Ascending aorta (tissue), 2 donors: ENCODE results near the gene ABCF2. TPM values are rescaled to one million over a fixed set of nuclear protein-coding genes. Genes with fewer than 3 reads are reported as not detected.

Source experiments
- DNase-seq, 2 donors: peaks; one replicate each; pipeline ENCODE4 v3.0.0-alpha.2; 2019; ENCODE audit warnings: low spot score in 2 of 2
- H3K27ac ChIP-seq, 2 donors: fragments of 200-600 bp; sonication (generic); one replicate each; pipeline ENCODE4 v1.5.1; 2016 to 2017; ENCODE audit warnings: mild to moderate bottlenecking in 1 of 2
- H3K27me3 ChIP-seq: fragments of 200-600 bp; sonication (generic); one replicate; pipeline ENCODE4 v1.5.1; 2017
- H3K36me3 ChIP-seq, 2 donors: fragments of 200-600 bp; sonication (generic); one replicate each; pipeline ENCODE4 v1.5.1; 2016
- H3K4me1 ChIP-seq, 2 donors: fragments of 200-600 bp; sonication (generic); one replicate each; pipeline ENCODE4 v1.5.1; 2016 to 2017; ENCODE audit warnings: mild to moderate bottlenecking in 1 of 2
- H3K4me3 ChIP-seq, 2 donors: fragments of 200-600 bp; sonication (generic); one replicate each; pipeline ENCODE4 v1.5.1; 2016 to 2017; ENCODE audit warnings: mild to moderate bottlenecking in 1 of 2
- H3K9me3 ChIP-seq, 2 donors: fragments of 200-600 bp; sonication (generic); one replicate each; pipeline ENCODE4 v1.5.1; 2016
- intact Hi-C: fragments of 100-400 bp; cut with DNase I; formaldehyde crosslinking; loops from one replicate; pipeline ENCODE4 v1.15.1; 2023
- total RNA-seq: library from RNA; depleted of rRNA; stranded (reverse); fragments of >200 nt; gene quantifications from one replicate; pipeline ENCODE4 v1.1.0, GENCODE V29; 2016
- TF ChIP-seq, protein P1 (sequence below), 3 experiments: fragments of 200-600 bp in 2 of 3; fragments of 450-650 bp in 1 of 3; sonication (generic) in 2 of 3; IDR thresholded peaks; one replicate each; pipeline ENCODE4 v1.5.1; 2016 to 2019; ENCODE audit warnings: antibody characterized with exemption in 3 of 3, mild to moderate bottlenecking in 1 of 3, moderate library complexity in 1 of 3

The ABCF2 gene
- total RNA-seq, 1 donor from 2014 or later, result 85.3 TPM

DNA sequence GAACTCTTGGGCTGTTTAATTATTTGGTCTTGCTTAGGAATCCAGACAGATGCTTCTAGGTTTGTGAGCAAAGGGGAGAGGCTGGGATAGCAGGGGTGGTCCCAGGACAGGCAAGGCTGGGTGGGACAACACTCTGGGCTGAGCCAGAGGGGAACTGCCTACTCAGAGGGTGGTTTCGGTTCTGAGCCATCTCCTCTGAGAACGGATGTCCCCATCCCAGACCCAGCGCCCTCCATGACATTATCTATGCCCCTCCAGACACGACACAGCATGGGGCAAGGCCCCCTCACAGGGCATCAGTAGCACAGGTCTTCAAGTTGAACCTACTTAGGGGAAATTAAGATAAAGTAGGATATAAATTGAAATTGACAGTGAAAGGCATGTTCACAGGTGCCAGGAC is 47.1 kb downstream of the ABCF2 start:
- Histone ChIP-seq H3K9me3 (no peaks in the 10 kb centered on the region), H3K27ac (no peak overlapping the region), H3K4me3 (no peak overlapping the region), H3K36me3 (no peaks in the 10 kb centered on the region), H3K4me1 (no peaks in the 10 kb centered on the region), H3K27me3 (no peaks in the 10 kb centered on the region)
- TF ChIP-seq, protein P1, sequence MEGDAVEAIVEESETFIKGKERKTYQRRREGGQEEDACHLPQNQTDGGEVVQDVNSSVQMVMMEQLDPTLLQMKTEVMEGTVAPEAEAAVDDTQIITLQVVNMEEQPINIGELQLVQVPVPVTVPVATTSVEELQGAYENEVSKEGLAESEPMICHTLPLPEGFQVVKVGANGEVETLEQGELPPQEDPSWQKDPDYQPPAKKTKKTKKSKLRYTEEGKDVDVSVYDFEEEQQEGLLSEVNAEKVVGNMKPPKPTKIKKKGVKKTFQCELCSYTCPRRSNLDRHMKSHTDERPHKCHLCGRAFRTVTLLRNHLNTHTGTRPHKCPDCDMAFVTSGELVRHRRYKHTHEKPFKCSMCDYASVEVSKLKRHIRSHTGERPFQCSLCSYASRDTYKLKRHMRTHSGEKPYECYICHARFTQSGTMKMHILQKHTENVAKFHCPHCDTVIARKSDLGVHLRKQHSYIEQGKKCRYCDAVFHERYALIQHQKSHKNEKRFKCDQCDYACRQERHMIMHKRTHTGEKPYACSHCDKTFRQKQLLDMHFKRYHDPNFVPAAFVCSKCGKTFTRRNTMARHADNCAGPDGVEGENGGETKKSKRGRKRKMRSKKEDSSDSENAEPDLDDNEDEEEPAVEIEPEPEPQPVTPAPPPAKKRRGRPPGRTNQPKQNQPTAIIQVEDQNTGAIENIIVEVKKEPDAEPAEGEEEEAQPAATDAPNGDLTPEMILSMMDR (IDR thresholded peaks at IDR 0.05), result no peak
- DNase-seq, result peak in 1 of 2 donors; percentile 51
- intact Hi-C loops, result loop anchor here (10.0 kb wide), 1 partner anchor 275 kb away; no protein-coding TSS in a partner anchor

DNA sequence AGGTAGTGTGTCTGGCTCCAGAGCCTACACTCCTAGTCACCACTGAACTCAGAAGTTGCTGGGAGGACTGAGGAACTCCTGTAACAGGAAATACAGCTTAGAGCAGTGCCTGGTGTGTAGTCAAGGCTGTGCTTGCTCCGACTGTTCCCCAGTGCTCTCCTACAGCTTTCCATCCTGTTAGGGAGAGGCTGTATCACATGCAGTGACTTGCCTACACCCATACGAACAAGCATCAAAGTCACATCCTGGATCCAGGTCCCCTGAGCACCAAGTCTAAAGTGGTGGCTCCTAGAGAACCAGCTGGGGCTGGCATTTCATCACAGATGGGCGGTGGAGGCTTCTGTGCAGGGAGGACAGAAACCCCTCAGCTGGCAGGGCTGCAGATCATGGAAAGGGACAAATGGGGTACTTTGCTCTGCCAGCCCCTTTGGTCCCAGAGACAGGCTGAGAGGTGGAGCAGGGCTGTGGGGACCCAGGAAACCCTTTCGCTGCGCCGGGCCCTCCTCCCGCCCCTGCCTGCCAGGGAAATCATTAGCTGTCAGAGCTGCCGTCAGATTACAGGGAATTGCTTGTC is 47.6 kb downstream of the ABCF2 start:
- no peaks in the 10 kb centered on the region for H3K4me1 ChIP-seq
- no peak overlapping the region for H3K27ac ChIP-seq
- no peaks in the 10 kb centered on the region for H3K27me3 ChIP-seq
- TF ChIP-seq, protein P1 (IDR thresholded peaks at IDR 0.05), result no peak
- intact Hi-C loops, result loop anchor here (10.0 kb wide), 1 partner anchor 275 kb away; no protein-coding TSS in a partner anchor
- no peaks in the 10 kb centered on the region for H3K36me3 ChIP-seq
- no peak overlapping the region for H3K4me3 ChIP-seq
- DNase-seq, result peak in 1 of 2 donors; percentile 38
- H3K9me3 ChIP-seq, result no peaks in the 10 kb centered on the region

DNA sequence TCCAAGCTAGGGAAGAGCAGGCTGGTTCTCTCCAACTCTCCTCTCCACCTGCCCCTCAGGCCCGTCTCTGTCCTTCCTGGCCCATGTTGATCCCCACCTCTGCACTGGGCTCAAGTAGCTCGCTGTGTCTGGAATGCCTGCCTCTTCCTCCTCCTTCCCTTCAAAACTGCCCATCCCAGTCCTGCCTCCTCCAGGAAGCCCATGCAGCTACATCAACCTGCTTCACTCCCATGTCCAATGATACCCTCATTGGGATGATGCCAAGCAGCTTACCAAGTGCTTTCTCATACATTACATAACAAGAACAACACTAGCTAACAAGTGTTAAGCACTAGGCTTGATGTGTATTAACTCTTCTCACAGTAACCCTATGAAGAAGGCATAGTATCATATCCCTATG is 48.2 kb downstream of the ABCF2 start:
- TF ChIP-seq, protein P1 (IDR thresholded peaks at IDR 0.05), result no peak
- Histone ChIP-seq H3K36me3 (no peaks in the 10 kb centered on the region), H3K4me1 (no peaks in the 10 kb centered on the region), H3K9me3 (no peaks in the 10 kb centered on the region), H3K4me3 (no peak overlapping the region), H3K27me3 (no peaks in the 10 kb centered on the region), H3K27ac (no peak overlapping the region)
- peak in 1 of 2 donors; percentile 52 for DNase-seq
- intact Hi-C loops, result loop anchor here (10.0 kb wide), 1 partner anchor 274 kb away; no protein-coding TSS in a partner anchor

DNA sequence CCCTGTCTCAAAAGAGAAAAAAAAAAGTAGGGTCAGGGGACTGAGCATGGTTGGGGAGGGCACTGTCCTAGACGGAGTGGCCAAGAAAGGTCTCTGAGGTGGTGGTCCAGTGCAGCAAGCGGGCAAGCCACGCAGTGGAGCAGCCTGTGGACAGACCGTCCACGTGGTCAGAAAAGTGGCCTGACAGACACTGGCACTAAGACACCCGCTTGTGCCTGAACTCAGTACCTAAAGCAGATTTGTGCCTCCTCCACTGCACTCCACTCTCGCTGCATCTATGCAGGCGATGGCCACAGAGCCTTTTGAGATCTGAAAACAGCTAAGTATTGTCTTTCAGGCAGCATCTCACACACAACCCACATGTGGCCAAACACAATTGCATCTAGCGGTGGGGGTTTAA is 48.8 kb downstream of the ABCF2 start:
- Histone ChIP-seq H3K27me3 (peaks cover under 1% of the 10 kb centered on the region), H3K9me3 (no peaks in the 10 kb centered on the region), H3K36me3 (no peaks in the 10 kb centered on the region), H3K27ac (no peak overlapping the region), H3K4me1 (no peaks in the 10 kb centered on the region), H3K4me3 (no peak overlapping the region)
- intact Hi-C loops, result loop anchor here (10.0 kb wide), 1 partner anchor 273 kb away; no protein-coding TSS in a partner anchor
- peak in 1 of 2 donors; percentile 43 for DNase-seq
- TF ChIP-seq, protein P1 (IDR thresholded peaks at IDR 0.05), result no peak

DNA sequence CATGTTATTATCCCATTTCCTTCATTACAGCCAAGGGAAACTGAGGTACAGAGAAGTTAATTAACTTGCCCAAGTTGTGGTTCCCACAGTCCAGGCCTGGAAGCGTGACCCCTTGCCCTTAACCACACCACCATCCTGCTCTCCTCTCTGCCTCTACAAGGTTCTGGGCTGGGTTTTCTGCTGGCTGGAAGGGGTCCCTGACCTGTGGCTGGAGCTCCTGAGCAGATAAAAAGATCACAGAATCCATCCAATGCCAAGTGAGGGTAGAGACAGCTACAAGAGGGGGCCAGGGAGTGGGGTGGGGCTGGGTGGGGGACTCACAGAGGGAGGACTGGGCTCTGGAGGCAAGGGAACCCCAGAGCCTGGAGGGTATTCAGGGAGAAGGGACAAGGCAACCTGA is 49.7 kb downstream of the ABCF2 start:
- Histone ChIP-seq H3K4me1 (no peaks in the 10 kb centered on the region), H3K36me3 (no peaks in the 10 kb centered on the region), H3K9me3 (no peaks in the 10 kb centered on the region), H3K4me3 (no peak overlapping the region), H3K27me3 (peaks cover 7% of the 10 kb centered on the region), H3K27ac (no peak overlapping the region)
- TF ChIP-seq, protein P1 (IDR thresholded peaks at IDR 0.05), result no peak
- intact Hi-C loops, result loop anchor here (10.0 kb wide), 1 partner anchor 273 kb away; no protein-coding TSS in a partner anchor
- DNase-seq, result peak in 1 of 2 donors; percentile 22
